ENCODE measurements around the gene MED13L. TPM values are rescaled to one million over a fixed set of nuclear protein-coding genes. Genes with fewer than 3 reads are reported as not detected.

Gene MED13L
- total RNA-seq, 4 donors from 2014 or later, result 168 to 349 (median 246) TPM

GRCh38 chr12:115946867-115947695 lies 330.4 kb downstream of the MED13L start:
- Histone ChIP-seq H3K36me3 (no peaks in the 10 kb centered on the region), H3K27ac (no peak overlapping the region), H3K27me3 (no peaks in the 10 kb centered on the region), H3K4me3 (replicated peaks in 1 of 3) (no peak overlapping the region), H3K9me3 (no peaks in the 10 kb centered on the region), H3K4me1 (no peaks in the 10 kb centered on the region)
- no peak for DNase-seq
- 77 to 79% methylated on average over 19 of the region's 19 CpGs for WGBS, 2 donors
- TF ChIP-seq, protein P1, sequence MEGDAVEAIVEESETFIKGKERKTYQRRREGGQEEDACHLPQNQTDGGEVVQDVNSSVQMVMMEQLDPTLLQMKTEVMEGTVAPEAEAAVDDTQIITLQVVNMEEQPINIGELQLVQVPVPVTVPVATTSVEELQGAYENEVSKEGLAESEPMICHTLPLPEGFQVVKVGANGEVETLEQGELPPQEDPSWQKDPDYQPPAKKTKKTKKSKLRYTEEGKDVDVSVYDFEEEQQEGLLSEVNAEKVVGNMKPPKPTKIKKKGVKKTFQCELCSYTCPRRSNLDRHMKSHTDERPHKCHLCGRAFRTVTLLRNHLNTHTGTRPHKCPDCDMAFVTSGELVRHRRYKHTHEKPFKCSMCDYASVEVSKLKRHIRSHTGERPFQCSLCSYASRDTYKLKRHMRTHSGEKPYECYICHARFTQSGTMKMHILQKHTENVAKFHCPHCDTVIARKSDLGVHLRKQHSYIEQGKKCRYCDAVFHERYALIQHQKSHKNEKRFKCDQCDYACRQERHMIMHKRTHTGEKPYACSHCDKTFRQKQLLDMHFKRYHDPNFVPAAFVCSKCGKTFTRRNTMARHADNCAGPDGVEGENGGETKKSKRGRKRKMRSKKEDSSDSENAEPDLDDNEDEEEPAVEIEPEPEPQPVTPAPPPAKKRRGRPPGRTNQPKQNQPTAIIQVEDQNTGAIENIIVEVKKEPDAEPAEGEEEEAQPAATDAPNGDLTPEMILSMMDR (IDR thresholded peaks at IDR 0.05), result peak in 2 of 6 experiments; percentile 8 to 24
- TF ChIP-seq POLR2A (IDR thresholded peaks at IDR 0.05), result no peak
- intact Hi-C loops (cut with DNase I), result no loop called here

DNA sequence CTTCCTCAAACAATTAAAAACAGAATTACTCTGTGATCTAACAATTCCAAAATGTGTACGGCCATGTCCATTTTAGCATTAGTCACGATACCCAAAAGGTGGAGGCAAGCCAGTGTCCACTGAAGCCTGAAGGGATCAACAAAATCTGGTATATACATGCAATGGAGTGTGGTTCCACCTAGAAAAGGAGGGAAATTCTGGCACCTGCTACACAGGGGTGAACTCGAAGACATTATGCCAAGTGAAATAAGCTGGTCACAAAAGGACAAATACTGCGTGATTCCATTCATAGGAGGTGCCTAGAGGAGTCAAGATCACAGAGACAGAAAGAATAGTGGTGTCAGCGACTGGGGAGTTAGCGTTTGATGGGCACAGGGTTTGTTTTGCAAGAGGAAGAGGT lies 331.4 kb downstream of the MED13L start:
- no peak for DNase-seq
- Histone ChIP-seq H3K9me3 (no peaks in the 10 kb centered on the region), H3K4me1 (no peaks in the 10 kb centered on the region), H3K4me3 (replicated peaks in 1 of 3) (no peak overlapping the region), H3K36me3 (no peaks in the 10 kb centered on the region), H3K27ac (no peak overlapping the region), H3K27me3 (no peaks in the 10 kb centered on the region)
- intact Hi-C loops (cut with DNase I), result no loop called here
- 82 to 85% methylated on average over 6 of the region's 6 CpGs for WGBS, 2 donors
- TF ChIP-seq POLR2A (IDR thresholded peaks at IDR 0.05), result no peak
- TF ChIP-seq, protein P1 (IDR thresholded peaks at IDR 0.05), result no peak

- no peak for DNase-seq
- H3K27ac ChIP-seq, result no peak overlapping the region
- H3K4me1 ChIP-seq, result no peaks in the 10 kb centered on the region
- H3K27me3 ChIP-seq, result no peaks in the 10 kb centered on the region
- 87% methylated on average over 5 of the region's 5 CpGs for WGBS, 2 donors
- no peaks in the 10 kb centered on the region for H3K36me3 ChIP-seq
- no peak for TF ChIP-seq POLR2A (IDR thresholded peaks at IDR 0.05)
- TF ChIP-seq, protein P1 (IDR thresholded peaks at IDR 0.05), result no peak
- intact Hi-C loops (cut with DNase I), result no loop called here
- H3K9me3 ChIP-seq, result no peaks in the 10 kb centered on the region
- H3K4me3 ChIP-seq (replicated peaks in 1 of 3), result no peak overlapping the region
Observed at GRCh38 chr12:115945491-115945885, 332.0 kb downstream of the MED13L start.

GRCh38 chr12:115944837-115945490 lies 332.5 kb downstream of the MED13L start:
- no peaks in the 10 kb centered on the region for H3K36me3 ChIP-seq
- DNase-seq, result no peak
- TF ChIP-seq, protein P1 (IDR thresholded peaks at IDR 0.05), result no peak
- TF ChIP-seq POLR2A (IDR thresholded peaks at IDR 0.05), result no peak
- no peak overlapping the region for H3K4me3 ChIP-seq (replicated peaks in 1 of 3)
- 85 to 87% methylated on average over 24 of the region's 24 CpGs for WGBS, 2 donors
- H3K27ac ChIP-seq, result no peak overlapping the region
- H3K27me3 ChIP-seq, result no peaks in the 10 kb centered on the region
- no peaks in the 10 kb centered on the region for H3K9me3 ChIP-seq
- no peaks in the 10 kb centered on the region for H3K4me1 ChIP-seq
- intact Hi-C loops (cut with DNase I), result no loop called here

GRCh38 chr12:115944392-115944742 lies 333.1 kb downstream of the MED13L start:
- H3K4me3 ChIP-seq (replicated peaks in 1 of 3), result no peak overlapping the region
- no peak for TF ChIP-seq POLR2A (IDR thresholded peaks at IDR 0.05)
- TF ChIP-seq, protein P1 (IDR thresholded peaks at IDR 0.05), result no peak
- no peaks in the 10 kb centered on the region for H3K27me3 ChIP-seq
- no peaks in the 10 kb centered on the region for H3K4me1 ChIP-seq
- no peaks in the 10 kb centered on the region for H3K36me3 ChIP-seq
- no peaks in the 10 kb centered on the region for H3K9me3 ChIP-seq
- 95 to 96% methylated on average over 8 of the region's 8 CpGs for WGBS, 2 donors
- intact Hi-C loops (cut with DNase I), result no loop called here
- DNase-seq, result no peak
- no peak overlapping the region for H3K27ac ChIP-seq

All from thyroid gland (tissue), 4 donors.